Breast epithelium (tissue), 4 donors: ENCODE measurements around the gene USP8. TPM values are rescaled to one million over a fixed set of nuclear protein-coding genes. Genes with fewer than 3 reads are reported as not detected.

Experiments
- DNase-seq, 2 donors: peaks; one replicate each; pipeline ENCODE4 v3.0.0-alpha.2; 2019; ENCODE audit warnings: low spot score in 2 of 2
- H3K27ac ChIP-seq, 2 donors: fragments of 200-600 bp; sonication (generic) in 1 of 2; one replicate each; pipeline ENCODE4 v1.5.1; 2016 to 2019; ENCODE audit warnings: mild to moderate bottlenecking in 1 of 2
- H3K27me3 ChIP-seq, 2 donors: fragments of 200-600 bp; sonication (generic) in 1 of 2; one replicate each; pipeline versions ENCODE4 v1.5.1 to v1.6.0; 2017 to 2019; ENCODE audit warnings: control low read depth in 1 of 2, mild to moderate bottlenecking in 1 of 2
- H3K36me3 ChIP-seq: fragments of 200-600 bp; one replicate; pipeline ENCODE4 v1.5.1; 2019
- H3K4me1 ChIP-seq, 2 donors: fragments of 200-600 bp; sonication (generic); one replicate each; pipeline ENCODE4 v1.5.1; 2016 to 2019; ENCODE audit warnings: control low read depth in 1 of 2
- H3K4me3 ChIP-seq, 3 donors: fragments of 200-600 bp; sonication (generic); 1 replicate in 2 of 3; 2 replicates in 1 of 3; pipeline ENCODE4 v1.5.1; 2016 to 2019; ENCODE audit warnings: mild to moderate bottlenecking in 3 of 3, moderate library complexity in 2 of 3
- H3K9me3 ChIP-seq, 2 donors: fragments of 200-600 bp; sonication (generic) in 1 of 2; one replicate each; pipeline ENCODE4 v1.5.1; 2016 to 2019; ENCODE audit warnings: control low read depth in 1 of 2
- POLR2A ChIP-seq: fragments of 450-650 bp; IDR thresholded peaks from one replicate; pipeline ENCODE4 v1.6.1; 2016; ENCODE audit warnings: antibody characterized with exemption, mild to moderate bottlenecking, moderate library complexity
- POLR2AphosphoS5 ChIP-seq, 3 donors: sonication (generic); formaldehyde crosslinking; IDR thresholded peaks; one replicate each; pipeline ENCODE4 v1.6.1; 2017; ENCODE audit warnings: antibody characterized with exemption in 3 of 3
- intact Hi-C: fragments of 100-400 bp; cut with DNase I; formaldehyde crosslinking; loops from one replicate; pipeline ENCODE4 v1.15.1; 2023; ENCODE audit warnings: low total_unique reads
- total RNA-seq, 3 donors: library from RNA; depleted of rRNA; stranded (reverse); fragments of >200 nt; gene quantifications; one replicate each; pipeline ENCODE4 v1.1.0, GENCODE V29; 2016
- TF ChIP-seq, protein P1 (sequence below), 3 donors: fragments of 450-650 bp; IDR thresholded peaks; one replicate each; pipeline ENCODE4 v1.5.1; 2016 to 2017; ENCODE audit warnings: antibody characterized with exemption in 3 of 3, mild to moderate bottlenecking in 3 of 3, moderate library complexity in 3 of 3

The USP8 gene
- total RNA-seq, 3 donors from 2014 or later = 40.6 to 84.7 (median 47.2) TPM

DNA sequence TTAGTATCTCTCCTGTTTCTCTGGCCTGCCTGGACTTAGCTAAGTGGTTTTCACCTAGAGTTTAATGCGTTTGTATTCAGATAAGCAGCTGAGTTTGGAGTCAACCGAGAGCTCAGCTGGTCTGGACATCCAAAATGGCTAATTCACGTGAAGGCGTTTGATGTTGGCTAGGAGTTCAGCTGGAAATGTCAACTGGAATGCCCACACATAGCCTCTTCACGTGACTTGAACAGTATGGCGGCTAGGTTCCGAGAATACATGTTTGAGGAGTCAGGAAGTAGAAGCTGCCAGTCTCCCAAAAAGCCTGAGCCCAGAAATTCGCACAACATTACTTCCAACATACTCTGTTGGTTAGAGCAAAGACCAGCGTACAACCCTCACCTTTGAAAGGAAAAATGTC, 2.2 kb downstream of the USP8 start:
- intact Hi-C loops = no loop called here
- TF ChIP-seq POLR2A = no peak
- Histone ChIP-seq H3K36me3 (no peaks in the 10 kb centered on the region), H3K9me3 (no peaks in the 10 kb centered on the region), H3K27me3 (no peaks in the 10 kb centered on the region), H3K4me3 (no peak overlapping the region), H3K4me1 (peaks cover 7 to 9% of the 10 kb centered on the region in 2 donors), H3K27ac (no peak overlapping the region)
- no peak for DNase-seq

GRCh38 chr15:50431204-50431603, 7.0 kb downstream of the USP8 start:
- no peak overlapping the region for H3K27ac ChIP-seq
- no peaks in the 10 kb centered on the region for H3K4me1 ChIP-seq
- no peaks in the 10 kb centered on the region for H3K9me3 ChIP-seq
- H3K27me3 ChIP-seq = no peaks in the 10 kb centered on the region
- TF ChIP-seq, protein P1, sequence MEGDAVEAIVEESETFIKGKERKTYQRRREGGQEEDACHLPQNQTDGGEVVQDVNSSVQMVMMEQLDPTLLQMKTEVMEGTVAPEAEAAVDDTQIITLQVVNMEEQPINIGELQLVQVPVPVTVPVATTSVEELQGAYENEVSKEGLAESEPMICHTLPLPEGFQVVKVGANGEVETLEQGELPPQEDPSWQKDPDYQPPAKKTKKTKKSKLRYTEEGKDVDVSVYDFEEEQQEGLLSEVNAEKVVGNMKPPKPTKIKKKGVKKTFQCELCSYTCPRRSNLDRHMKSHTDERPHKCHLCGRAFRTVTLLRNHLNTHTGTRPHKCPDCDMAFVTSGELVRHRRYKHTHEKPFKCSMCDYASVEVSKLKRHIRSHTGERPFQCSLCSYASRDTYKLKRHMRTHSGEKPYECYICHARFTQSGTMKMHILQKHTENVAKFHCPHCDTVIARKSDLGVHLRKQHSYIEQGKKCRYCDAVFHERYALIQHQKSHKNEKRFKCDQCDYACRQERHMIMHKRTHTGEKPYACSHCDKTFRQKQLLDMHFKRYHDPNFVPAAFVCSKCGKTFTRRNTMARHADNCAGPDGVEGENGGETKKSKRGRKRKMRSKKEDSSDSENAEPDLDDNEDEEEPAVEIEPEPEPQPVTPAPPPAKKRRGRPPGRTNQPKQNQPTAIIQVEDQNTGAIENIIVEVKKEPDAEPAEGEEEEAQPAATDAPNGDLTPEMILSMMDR (IDR thresholded peaks at IDR 0.05) = no peak
- TF ChIP-seq POLR2AphosphoS5 (IDR thresholded peaks at IDR 0.05) (no peak), POLR2A (no peak)
- intact Hi-C loops = no loop called here
- H3K36me3 ChIP-seq = no peaks in the 10 kb centered on the region
- DNase-seq = no peak
- no peak overlapping the region for H3K4me3 ChIP-seq

DNA sequence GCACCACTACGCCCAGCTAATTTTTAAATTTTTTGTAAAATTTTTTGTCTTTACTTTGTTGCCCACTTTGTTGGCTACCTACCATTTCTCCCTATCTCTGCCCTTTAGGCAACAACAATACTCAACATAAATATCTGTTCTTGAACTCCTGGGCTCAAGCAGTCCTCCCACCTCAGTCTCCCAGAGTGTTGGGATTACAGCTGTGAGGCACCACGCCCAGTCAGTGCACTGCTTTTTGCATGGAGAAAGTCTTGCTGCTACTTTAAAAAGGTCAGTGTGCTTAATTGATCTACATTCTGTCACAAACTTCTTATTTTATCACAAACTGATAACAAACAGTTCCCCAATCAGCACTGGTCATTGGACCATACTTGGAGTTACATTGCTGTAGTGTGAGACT, 8.0 kb downstream of the USP8 start:
- no peak for TF ChIP-seq POLR2AphosphoS5 (IDR thresholded peaks at IDR 0.05)
- TF ChIP-seq POLR2A = no peak
- TF ChIP-seq, protein P1 (IDR thresholded peaks at IDR 0.05) = no peak

GRCh38 chr15:50435772-50436171, 11.6 kb downstream of the USP8 start:
- H3K36me3 ChIP-seq = no peaks in the 10 kb centered on the region
- no peaks in the 10 kb centered on the region for H3K4me1 ChIP-seq
- no peaks in the 10 kb centered on the region for H3K27me3 ChIP-seq
- no peak overlapping the region for H3K27ac ChIP-seq
- H3K4me3 ChIP-seq = no peak overlapping the region
- TF ChIP-seq, protein P1 (IDR thresholded peaks at IDR 0.05) = no peak
- no peak for TF ChIP-seq POLR2A
- TF ChIP-seq POLR2AphosphoS5 (IDR thresholded peaks at IDR 0.05) = no peak
- intact Hi-C loops = no loop called here
- no peaks in the 10 kb centered on the region for H3K9me3 ChIP-seq
- DNase-seq = no peak

More for the DNA sequence above, 8.0 kb downstream of the USP8 start:
- DNase-seq = no peak
- no peaks in the 10 kb centered on the region for H3K36me3 ChIP-seq
- H3K4me1 ChIP-seq = no peaks in the 10 kb centered on the region
- no peaks in the 10 kb centered on the region for H3K9me3 ChIP-seq
- no peak overlapping the region for H3K4me3 ChIP-seq
- no peak overlapping the region for H3K27ac ChIP-seq
- H3K27me3 ChIP-seq = no peaks in the 10 kb centered on the region
- intact Hi-C loops = no loop called here

GRCh38 chr15:50438251-50438650, 14.0 kb downstream of the USP8 start:
- no peak overlapping the region for H3K27ac ChIP-seq
- intact Hi-C loops = no loop called here
- H3K4me3 ChIP-seq = no peak overlapping the region
- no peak for DNase-seq
- TF ChIP-seq POLR2A = no peak
- no peak for TF ChIP-seq POLR2AphosphoS5 (IDR thresholded peaks at IDR 0.05)
- TF ChIP-seq, protein P1 (IDR thresholded peaks at IDR 0.05) = no peak
- H3K4me1 ChIP-seq = no peaks in the 10 kb centered on the region
- no peaks in the 10 kb centered on the region for H3K9me3 ChIP-seq
- no peaks in the 10 kb centered on the region for H3K27me3 ChIP-seq
- no peaks in the 10 kb centered on the region for H3K36me3 ChIP-seq

- DNase-seq = no peak
- no peak for TF ChIP-seq POLR2AphosphoS5 (IDR thresholded peaks at IDR 0.05)
- TF ChIP-seq, protein P1 (IDR thresholded peaks at IDR 0.05) = no peak
- no peak for TF ChIP-seq POLR2A
- no peaks in the 10 kb centered on the region for H3K27me3 ChIP-seq
- intact Hi-C loops = no loop called here
- H3K36me3 ChIP-seq = no peaks in the 10 kb centered on the region
- no peaks in the 10 kb centered on the region for H3K4me1 ChIP-seq
- H3K27ac ChIP-seq = no peak overlapping the region
- no peak overlapping the region for H3K4me3 ChIP-seq
- H3K9me3 ChIP-seq = no peaks in the 10 kb centered on the region
Observed at GRCh38 chr15:50440932-50441331, 16.7 kb downstream of the USP8 start.
